CD4-positive, alpha-beta T cell treated with Interleukin-10 for 1 hour (primary cell): ENCODE data around the gene TRAPPC4.
"Not testable (repeated sequence)": the region's sequence is repeated elsewhere in the genome, so short reads cannot be mapped to it uniquely, and the experiment has no call there.

Experiments used
- DNase-seq: peaks from one replicate; pipeline ENCODE4 v3.0.0-alpha.2; 2020

TRAPPC4 gene

GRCh38 chr11:119034813-119035212, 16.2 kb downstream of the TRAPPC4 start:
- DNase-seq = no peak

- no peak for DNase-seq
These were observed 20.3 kb downstream of the TRAPPC4 start for GRCh38 chr11:119038884-119039283.

DNA sequence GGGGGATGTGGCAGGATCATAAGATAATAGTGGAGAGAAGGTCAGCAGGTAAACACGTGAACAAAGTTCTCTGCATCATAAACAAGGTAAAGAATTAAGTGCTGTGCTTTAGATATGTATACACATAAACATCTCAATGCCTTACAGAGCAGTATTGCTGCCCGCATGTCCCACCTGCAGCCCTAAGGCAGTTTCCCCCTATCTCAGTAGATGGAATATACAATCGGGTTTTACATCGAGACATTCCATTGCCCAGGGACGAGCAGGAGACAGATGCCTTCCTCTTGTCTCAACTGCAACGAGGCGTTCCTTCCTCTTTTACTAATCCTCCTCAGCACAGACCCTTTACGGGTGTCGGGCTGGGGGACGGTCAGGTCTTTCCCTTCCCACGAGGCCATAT, 20.9 kb downstream of the TRAPPC4 start:
- DNase-seq = not testable (repeated sequence)

GRCh38 chr11:119041821-119042514, 23.4 kb downstream of the TRAPPC4 start:
- DNase-seq = no peak

DNA sequence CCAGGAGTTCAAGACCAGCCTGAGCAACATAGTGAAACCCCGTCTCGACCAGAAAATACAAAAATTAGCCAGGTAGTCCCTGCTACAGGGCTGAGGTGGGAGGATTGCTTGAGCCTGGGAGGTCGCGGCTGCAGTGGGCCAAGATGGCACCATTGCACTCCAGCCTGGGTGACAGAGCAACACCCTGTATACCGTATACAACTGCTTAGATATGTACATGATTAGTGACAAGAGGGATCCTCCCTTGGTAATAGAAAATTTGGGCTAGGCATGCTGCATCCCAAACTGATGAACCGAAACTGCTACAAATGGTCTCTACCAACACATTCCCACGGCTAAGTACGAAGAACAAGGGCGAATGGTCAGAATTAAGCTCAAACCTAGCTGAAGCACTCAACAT, 24.4 kb downstream of the TRAPPC4 start:
- no peak for DNase-seq

- no peak for DNase-seq
These were observed 26.1 kb downstream of the TRAPPC4 start for GRCh38 chr11:119044708-119045107.

DNA sequence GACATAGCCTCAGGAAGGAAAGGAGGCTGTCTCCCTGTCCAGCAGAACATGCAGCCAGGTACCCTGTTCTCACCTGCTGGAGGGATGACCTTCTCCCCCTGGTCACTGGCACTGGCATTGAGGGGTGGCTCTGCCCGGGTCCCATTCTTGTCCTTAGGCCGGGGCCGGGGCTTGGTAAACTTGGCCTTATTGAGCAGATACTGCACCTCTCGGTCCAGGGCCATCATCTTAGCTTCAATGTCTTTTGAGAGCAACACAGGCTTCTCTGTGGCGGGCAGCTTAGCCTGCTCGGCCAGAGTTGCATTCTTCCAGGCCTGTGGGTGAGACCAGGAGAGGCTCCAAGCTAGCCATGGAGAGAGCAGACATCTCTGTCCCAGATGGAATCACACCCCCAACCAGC, 27.9 kb downstream of the TRAPPC4 start:
- no peak for DNase-seq

- DNase-seq = no peak
These were observed 28.6 kb downstream of the TRAPPC4 start for GRCh38 chr11:119047205-119047604.

GRCh38 chr11:119048644-119049043, 30.1 kb downstream of the TRAPPC4 start:
- DNase-seq = no peak

DNA sequence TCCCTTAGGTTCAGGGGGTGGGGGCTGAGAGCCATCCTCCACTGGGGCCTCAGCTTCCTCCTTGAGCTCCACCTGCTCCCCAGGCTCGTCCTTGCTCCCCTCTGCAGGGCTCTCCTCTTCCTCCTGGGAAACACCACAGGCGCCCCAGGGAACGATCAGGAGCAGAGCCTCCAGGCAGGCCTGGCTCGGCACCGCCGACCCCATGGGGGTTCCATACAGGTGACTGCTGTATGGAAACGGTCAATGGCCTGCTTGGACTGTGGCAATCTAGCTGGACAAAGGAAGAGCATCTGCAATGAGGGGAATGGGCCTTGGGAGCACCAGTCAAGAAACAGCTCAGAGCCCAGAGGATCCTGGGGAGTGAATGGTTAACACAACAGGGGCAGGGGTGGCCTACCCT, 30.5 kb downstream of the TRAPPC4 start:
- no peak for DNase-seq

DNA sequence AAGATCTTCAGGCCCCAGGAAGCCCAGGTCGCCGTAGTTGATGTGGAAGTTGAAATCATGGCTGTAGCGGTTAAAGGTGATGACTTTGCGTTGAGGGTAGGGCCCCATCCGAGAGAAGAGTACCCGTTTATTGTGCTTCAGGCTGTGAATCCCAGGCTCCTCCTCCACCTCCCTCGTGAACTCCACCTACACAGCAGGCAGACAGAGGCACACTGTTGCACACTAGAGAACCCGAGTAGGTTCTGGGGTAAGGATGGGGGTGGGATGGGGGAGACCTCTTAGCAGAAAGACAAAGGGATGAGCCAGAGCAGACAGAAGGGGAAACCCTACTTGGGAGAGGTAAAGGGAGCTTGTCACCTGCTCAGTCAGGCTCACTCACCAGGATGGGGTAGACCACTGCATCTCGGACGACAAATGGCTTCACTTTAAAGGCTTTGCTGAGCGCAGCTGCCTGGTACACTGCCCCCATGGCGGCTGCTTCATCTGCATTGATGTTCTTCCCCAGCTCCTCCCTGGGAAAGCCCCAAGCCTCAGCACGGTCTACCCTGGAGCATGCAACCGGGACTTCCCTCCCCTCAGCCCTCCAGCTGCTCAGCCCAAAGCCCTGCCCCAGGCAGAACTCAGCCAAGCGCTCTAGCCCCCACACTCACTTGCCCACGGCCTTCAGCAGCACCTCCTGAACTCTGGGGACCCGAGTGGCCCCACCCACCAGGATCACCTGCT, 33.0 kb downstream of the TRAPPC4 start:
- peak; percentile 46 for DNase-seq

- DNase-seq = no peak
These were observed 33.7 kb downstream of the TRAPPC4 start for GRCh38 chr11:119052163-119052814.

GRCh38 chr11:119054418-119054817, 35.9 kb downstream of the TRAPPC4 start:
- DNase-seq = no peak

GRCh38 chr11:119055901-119056300, 37.3 kb downstream of the TRAPPC4 start:
- peak; percentile 18 for DNase-seq

GRCh38 chr11:119056421-119056999, 37.9 kb downstream of the TRAPPC4 start:
- peak; percentile 68 for DNase-seq

- DNase-seq = peak; percentile 98
These were observed 38.6 kb downstream of the TRAPPC4 start, which contains the start of gene HYOU1 for GRCh38 chr11:119057000-119057769. Gene HYOU1 (minus strand): TSS chr11:119057205. CDS start chr11:119056160, 1,045 bp downstream.

GRCh38 chr11:119059128-119059527, 40.6 kb downstream of the TRAPPC4 start:
- not testable (repeated sequence) for DNase-seq

- DNase-seq = no peak
These were observed 42.7 kb downstream of the TRAPPC4 start for GRCh38 chr11:119061256-119061655.

DNA sequence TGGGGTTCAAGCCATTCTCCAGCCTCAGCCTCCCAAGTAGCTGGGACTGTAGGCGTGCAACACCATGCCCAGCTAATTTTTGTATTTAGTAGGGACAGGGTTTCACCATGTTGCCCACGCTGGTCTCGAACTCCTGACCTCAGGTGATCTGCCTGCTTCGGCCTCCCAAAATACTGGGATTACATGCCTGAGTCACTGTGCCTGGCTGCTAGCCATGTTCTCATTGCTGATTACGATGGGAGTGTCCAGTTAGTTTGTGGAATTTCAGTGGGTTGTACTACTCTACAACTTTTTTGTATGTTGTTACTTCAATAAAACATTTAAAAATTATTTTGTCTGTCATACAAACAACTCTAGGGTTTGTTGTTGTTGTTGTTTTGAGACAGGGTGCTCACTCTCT, 44.2 kb downstream of the TRAPPC4 start:
- no peak for DNase-seq

DNA sequence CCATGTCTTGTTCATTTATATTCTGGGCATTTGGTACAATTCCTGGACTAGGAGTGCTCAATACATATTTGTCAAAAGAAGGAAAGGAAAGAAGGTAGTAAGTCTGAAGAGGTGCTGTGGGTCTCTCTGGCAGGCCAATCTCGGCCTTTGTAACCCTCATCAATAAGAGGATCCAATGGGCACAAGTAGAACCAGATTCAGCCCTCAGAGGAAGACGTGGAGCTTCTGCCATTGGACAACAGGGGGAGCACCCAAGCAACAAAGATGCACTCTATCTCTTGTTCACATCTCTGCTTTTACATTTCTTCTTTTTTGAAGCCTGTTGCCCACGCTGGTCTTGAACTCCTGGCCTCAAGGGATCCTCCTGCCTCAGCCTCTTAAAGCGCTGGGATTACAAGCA, 46.8 kb downstream of the TRAPPC4 start:
- peak; percentile 69 for DNase-seq

- peak; percentile 97 for DNase-seq
These were observed 49.0 kb downstream of the TRAPPC4 start, which contains the start of gene VPS11 for GRCh38 chr11:119067371-119068222. Gene VPS11 (plus strand): TSS chr11:119067818. CDS start chr11:119067824, 6 bp downstream.
